ENCODE data around the gene TTC3.

TTC3 gene

GRCh38 chr21:37159053-37159776, 86.2 kb downstream of the TTC3 start:
- Histone ChIP-seq H3K79me2 (ENCODE audit: insufficient read depth, low read length) (no peaks in the 10 kb centered on the region), H3F3A (ENCODE audit: low read depth) (no peaks in the 10 kb centered on the region), H3K4me1 (ENCODE audit: insufficient read depth, low read length, poor library complexity, severe bottlenecking) (no peaks in the 10 kb centered on the region), H2AFZ (ENCODE audit: low read length) (no peak overlapping the region), H3K9me2 (replicated peaks; ENCODE audit: low read depth, low read length) (no peaks in the 10 kb centered on the region), H3K9ac (ENCODE audit: low read depth, low read length, poor library complexity, severe bottlenecking) (no peak overlapping the region), H3K27me3 (ENCODE audit: insufficient read depth, low read length, poor library complexity, severe bottlenecking) (no peaks in the 10 kb centered on the region), H3K4me3 (ENCODE audit: low read length, poor library complexity, severe bottlenecking) (no peak overlapping the region), H3K36me3 (ENCODE audit: insufficient read depth, low read length) (peaks cover 90% of the 10 kb centered on the region; the same call in 1 of the 2 replicates), H3K4me2 (ENCODE audit: low read depth, low read length, poor library complexity, severe bottlenecking) (no peak overlapping the region), H4K20me1 (ENCODE audit: insufficient read depth, low read length, poor library complexity, severe bottlenecking) (no peaks in the 10 kb centered on the region), H3K9me3 (ENCODE audit: insufficient read depth, low read depth, low read length) (no peaks in the 10 kb centered on the region)
- TF ChIP-seq EZH2phosphoT487 (IDR thresholded peaks at IDR 0.05; ENCODE audit: borderline replicate concordance) = no peak
- TF ChIP-seq CTCF (conservative IDR thresholded peaks at IDR 0.05; ENCODE audit: low read length) = no peak

GRCh38 chr21:37159949-37160348, 86.9 kb downstream of the TTC3 start:
- Histone ChIP-seq H3F3A (ENCODE audit: low read depth) (no peaks in the 10 kb centered on the region), H3K4me2 (ENCODE audit: low read depth, low read length, poor library complexity, severe bottlenecking) (no peak overlapping the region), H3K9me2 (replicated peaks; ENCODE audit: low read depth, low read length) (no peaks in the 10 kb centered on the region), H3K9me3 (ENCODE audit: insufficient read depth, low read depth, low read length) (no peaks in the 10 kb centered on the region), H3K79me2 (ENCODE audit: insufficient read depth, low read length) (no peaks in the 10 kb centered on the region), H3K9ac (ENCODE audit: low read depth, low read length, poor library complexity, severe bottlenecking) (no peak overlapping the region), H3K4me1 (ENCODE audit: insufficient read depth, low read length, poor library complexity, severe bottlenecking) (no peaks in the 10 kb centered on the region), H4K20me1 (ENCODE audit: insufficient read depth, low read length, poor library complexity, severe bottlenecking) (no peaks in the 10 kb centered on the region), H3K4me3 (ENCODE audit: low read length, poor library complexity, severe bottlenecking) (no peak overlapping the region), H3K27me3 (ENCODE audit: insufficient read depth, low read length, poor library complexity, severe bottlenecking) (no peaks in the 10 kb centered on the region), H2AFZ (ENCODE audit: low read length) (no peak overlapping the region), H3K36me3 (ENCODE audit: insufficient read depth, low read length) (peaks cover 91% of the 10 kb centered on the region; the same call in 1 of the 2 replicates)
- no peak for TF ChIP-seq CTCF (conservative IDR thresholded peaks at IDR 0.05; ENCODE audit: low read length)
- no peak for TF ChIP-seq EZH2phosphoT487 (IDR thresholded peaks at IDR 0.05; ENCODE audit: borderline replicate concordance)

GRCh38 chr21:37164742-37165141, 91.7 kb downstream of the TTC3 start:
- Histone ChIP-seq H3K4me2 (ENCODE audit: low read depth, low read length, poor library complexity, severe bottlenecking) (no peak overlapping the region), H3K4me3 (ENCODE audit: low read length, poor library complexity, severe bottlenecking) (no peak overlapping the region), H3K27me3 (ENCODE audit: insufficient read depth, low read length, poor library complexity, severe bottlenecking) (no peaks in the 10 kb centered on the region), H3K36me3 (ENCODE audit: insufficient read depth, low read length) (peaks cover 86% of the 10 kb centered on the region; the same call in 1 of the 2 replicates), H3K9ac (ENCODE audit: low read depth, low read length, poor library complexity, severe bottlenecking) (no peak overlapping the region), H4K20me1 (ENCODE audit: insufficient read depth, low read length, poor library complexity, severe bottlenecking) (no peaks in the 10 kb centered on the region), H3K79me2 (ENCODE audit: insufficient read depth, low read length) (no peaks in the 10 kb centered on the region), H3K9me2 (replicated peaks; ENCODE audit: low read depth, low read length) (no peaks in the 10 kb centered on the region), H2AFZ (ENCODE audit: low read length) (no peak overlapping the region), H3K9me3 (ENCODE audit: insufficient read depth, low read depth, low read length) (no peaks in the 10 kb centered on the region), H3F3A (ENCODE audit: low read depth) (no peaks in the 10 kb centered on the region), H3K4me1 (ENCODE audit: insufficient read depth, low read length, poor library complexity, severe bottlenecking) (no peaks in the 10 kb centered on the region)
- TF ChIP-seq CTCF (conservative IDR thresholded peaks at IDR 0.05; ENCODE audit: low read length) = no peak
- TF ChIP-seq EZH2phosphoT487 (IDR thresholded peaks at IDR 0.05; ENCODE audit: borderline replicate concordance) = no peak
